CD14-positive monocyte (primary cell): Measurements from ENCODE around the gene BANP. TPM values are rescaled to one million over a fixed set of nuclear protein-coding genes. Genes with fewer than 3 reads are reported as not detected.

ENCODE experiments used
- DNase-seq, 3 donors: peaks; one replicate each; pipeline ENCODE4 v3.0.0-alpha.2; 2011 to 2022
- H2AFZ ChIP-seq: 2 replicates; pipeline ENCODE4 v1.6.0; 2012; ENCODE audit warnings: mild to moderate bottlenecking, low read depth, low read length, inconsistent platforms; ENCODE audit not compliant: insufficient read depth, poor library complexity, severe bottlenecking
- H3K27ac ChIP-seq, 2 donors: 1 replicate in 1 of 2; 2 replicates in 1 of 2; pipeline ENCODE4 v1.5.1; 2012 to 2013; ENCODE audit warnings: low read length in 2 of 2, control low read depth in 1 of 2, inconsistent platforms in 1 of 2, low read depth in 1 of 2, mild to moderate bottlenecking in 1 of 2
- H3K27me3 ChIP-seq, 2 donors: one replicate each; pipeline versions ENCODE4 v1.6.0 to v1.6.1; 2011 to 2013; ENCODE audit warnings: low read length in 2 of 2; ENCODE audit not compliant: control insufficient read depth in 2 of 2, insufficient read depth in 2 of 2
- H3K36me3 ChIP-seq, 2 donors: replicated peaks in 1 of 2; 1 replicate in 1 of 2; 2 replicates in 1 of 2; pipeline versions ENCODE4 v1.5.1 to v1.6.1; 2012 to 2013; ENCODE audit warnings: low read length in 2 of 2, control low read depth in 1 of 2, inconsistent platforms in 1 of 2, mild to moderate bottlenecking in 1 of 2; ENCODE audit not compliant: insufficient read depth in 2 of 2, control insufficient read depth in 1 of 2
- H3K4me1 ChIP-seq, 2 donors: 1 replicate in 1 of 2; 2 replicates in 1 of 2; pipeline versions ENCODE4 v1.5.1 to v1.6.1; 2012 to 2013; ENCODE audit warnings: low read length in 2 of 2, control low read depth in 1 of 2, inconsistent platforms in 1 of 2, mild to moderate bottlenecking in 1 of 2, moderate library complexity in 1 of 2; ENCODE audit not compliant: insufficient read depth in 2 of 2, control insufficient read depth in 1 of 2
- H3K4me2 ChIP-seq: replicated peaks from 2 replicates; pipeline ENCODE3; 2012; ENCODE audit warnings: low read length, moderate library complexity, mild to moderate bottlenecking; ENCODE audit not compliant: poor library complexity, severe bottlenecking; ENCODE audit errors: extremely low read depth
- H3K4me3 ChIP-seq, 3 experiments: fragments of 200-600 bp in 1 of 3; sonication (generic) in 1 of 3; replicated peaks in 1 of 3; 1 replicate in 2 of 3; 2 replicates in 1 of 3; pipeline ENCODE4 v1.5.1; 2011 to 2013; ENCODE audit warnings: low read length in 3 of 3, mild to moderate bottlenecking in 3 of 3, control low read depth in 2 of 3, low read depth in 2 of 3, inconsistent platforms in 1 of 3, moderate library complexity in 1 of 3
- H3K79me2 ChIP-seq: 2 replicates; pipeline ENCODE4 v1.6.0; 2012; ENCODE audit warnings: mild to moderate bottlenecking, control low read depth, inconsistent platforms, low read length, moderate library complexity; ENCODE audit not compliant: insufficient read depth
- H3K9ac ChIP-seq: 2 replicates; pipeline ENCODE4 v1.6.0; 2017; ENCODE audit warnings: low read length, mild to moderate bottlenecking; ENCODE audit not compliant: insufficient read depth, poor library complexity, severe bottlenecking
- H3K9me3 ChIP-seq, 2 donors: replicated peaks in 1 of 2; 1 replicate in 1 of 2; 2 replicates in 1 of 2; pipeline versions ENCODE4 v1.5.1 to v1.6.1; 2012 to 2013; ENCODE audit warnings: low read length in 2 of 2, control low read depth in 1 of 2; ENCODE audit not compliant: control insufficient read depth in 1 of 2, insufficient read depth in 1 of 2
- H4K20me1 ChIP-seq: 2 replicates; pipeline ENCODE4 v1.6.0; 2012; ENCODE audit warnings: mild to moderate bottlenecking, low read length, control low read depth, moderate library complexity; ENCODE audit not compliant: insufficient read depth
- H3K27ac Mint-ChIP-seq, 7 donors: one replicate each; pipeline ENCODE4 v1.8.0; 2020; ENCODE audit warnings: mild to moderate bottlenecking in 7 of 7, mixed read lengths in 7 of 7, moderate library complexity in 6 of 7, inconsistent platforms in 2 of 7
- H3K27me3 Mint-ChIP-seq, 3 donors: one replicate each; pipeline ENCODE4 v1.8.0; 2021 to 2022; ENCODE audit warnings: low read depth in 3 of 3, mild to moderate bottlenecking in 3 of 3, mixed read lengths in 3 of 3, moderate library complexity in 3 of 3, inconsistent platforms in 1 of 3
- H3K36me3 Mint-ChIP-seq, 2 donors: one replicate each; pipeline ENCODE4 v1.8.0; 2020; ENCODE audit warnings: mixed read lengths in 2 of 2, inconsistent platforms in 1 of 2, mild to moderate bottlenecking in 1 of 2
- H3K4me1 Mint-ChIP-seq: one replicate; pipeline ENCODE4 v1.8.0; 2020; ENCODE audit warnings: mild to moderate bottlenecking, mixed read lengths
- H3K4me3 Mint-ChIP-seq, 2 donors: one replicate each; pipeline ENCODE4 v1.8.0; 2020; ENCODE audit warnings: mild to moderate bottlenecking in 2 of 2, mixed read lengths in 2 of 2, moderate library complexity in 1 of 2
- H3K9me3 Mint-ChIP-seq, 7 donors: one replicate each; pipeline ENCODE4 v1.8.0; 2020 to 2022; ENCODE audit warnings: mixed read lengths in 7 of 7, mild to moderate bottlenecking in 6 of 7, moderate library complexity in 6 of 7, inconsistent platforms in 2 of 7
- CTCF ChIP-seq: fragments of 200-600 bp; IDR thresholded peaks from one replicate; pipeline ENCODE4 v1.8.0; 2022; ENCODE audit warnings: antibody characterized with exemption, mild to moderate bottlenecking
- WGBS: methylation state at CpG from one replicate; pipeline ENCODE4 v1.1.5; 2013; ENCODE audit warnings: missing lambda C conversion rate; ENCODE audit not compliant: insufficient coverage; 5-methylcytosine and 5-hydroxymethylcytosine counted together
- intact Hi-C, 2 donors: fragments of 100-400 bp; cut with micrococcal nuclease; formaldehyde crosslinking; loops; one replicate each; pipeline versions ENCODE4 v1.15.0 to v1.15.1; 2023
- polyA plus RNA-seq, 3 donors: library from polyadenylated mRNA; depleted of rRNA in 1 of 3; unstranded in 2 of 3; stranded (reverse) in 1 of 3; fragments of 300-500 nt in 2 of 3; fragments of >200 nt in 1 of 3; fragmentation: Illumina TruSeq in 2 of 3; gene quantifications; 1 replicate in 2 of 3; 2 replicates in 1 of 3; pipeline ENCODE4 v1.2.3, GENCODE V29; 2012 to 2021

BANP gene
- polyA plus RNA-seq, 3 donors: 10.1 to 40.9 (median 11.7) TPM

GRCh38 chr16:88116121-88116520 lies 164.9 kb downstream of the BANP start:
- Histone ChIP-seq H3K9me3 (no peaks in the 10 kb centered on the region), H3K79me2 (no peaks in the 10 kb centered on the region), H3K27ac (no peak overlapping the region), H3K36me3 (no peaks in the 10 kb centered on the region), H2AFZ (no peak overlapping the region), H3K4me1 (peaks cover 28 to 29% of the 10 kb centered on the region in 2 donors), H3K4me2 (no peak overlapping the region), H3K9ac (no peak overlapping the region), H3K27me3 (no peaks in the 10 kb centered on the region), H4K20me1 (no peaks in the 10 kb centered on the region), H3K4me3 (no peak overlapping the region)
- TF ChIP-seq CTCF: no peak
- WGBS: 85% methylated on average over 10 of the region's 13 CpGs
- intact Hi-C loops: no loop called here
- H3K36me3 Mint-ChIP-seq: no peaks in the 10 kb centered on the region
- H3K9me3 Mint-ChIP-seq: no peaks in the 10 kb centered on the region
- DNase-seq: no peak
- H3K4me1 Mint-ChIP-seq: peaks cover 33% of the 10 kb centered on the region
- H3K4me3 Mint-ChIP-seq: no peak overlapping the region
- no peak overlapping the region for H3K27ac Mint-ChIP-seq
- peaks cover 2 to 11% (median 10%) of the 10 kb centered on the region in 3 donors for H3K27me3 Mint-ChIP-seq

- Histone ChIP-seq H3K79me2 (no peaks in the 10 kb centered on the region), H3K4me2 (no peak overlapping the region), H4K20me1 (no peaks in the 10 kb centered on the region), H3K9me3 (no peaks in the 10 kb centered on the region), H3K27ac (no peak overlapping the region), H3K36me3 (no peaks in the 10 kb centered on the region), H3K4me1 (peaks cover 28 to 29% of the 10 kb centered on the region in 2 donors), H3K9ac (no peak overlapping the region), H2AFZ (no peak overlapping the region), H3K4me3 (no peak overlapping the region), H3K27me3 (no peaks in the 10 kb centered on the region)
- TF ChIP-seq CTCF: no peak
- peaks cover 0 to 9% (median 7%) of the 10 kb centered on the region in 3 donors for H3K27me3 Mint-ChIP-seq
- no peak for DNase-seq
- H3K4me3 Mint-ChIP-seq: peak overlapping the region in 1 of 2 donors; percentile 24
- no peaks in the 10 kb centered on the region for H3K36me3 Mint-ChIP-seq
- H3K4me1 Mint-ChIP-seq: peaks cover 29% of the 10 kb centered on the region
- intact Hi-C loops: no loop called here
- H3K27ac Mint-ChIP-seq: peak overlapping the region in 6 of 7 donors; percentile 8 to 93 (median 60)
- H3K9me3 Mint-ChIP-seq: peaks cover 0 to 6% (median 3%) of the 10 kb centered on the region in 7 donors
- WGBS: 96% methylated on average over 16 of the region's 20 CpGs
Observed at GRCh38 chr16:88117476-88117868, 166.2 kb downstream of the BANP start.
